Measurements from ENCODE around the gene AIFM3.

AIFM3 gene

DNA sequence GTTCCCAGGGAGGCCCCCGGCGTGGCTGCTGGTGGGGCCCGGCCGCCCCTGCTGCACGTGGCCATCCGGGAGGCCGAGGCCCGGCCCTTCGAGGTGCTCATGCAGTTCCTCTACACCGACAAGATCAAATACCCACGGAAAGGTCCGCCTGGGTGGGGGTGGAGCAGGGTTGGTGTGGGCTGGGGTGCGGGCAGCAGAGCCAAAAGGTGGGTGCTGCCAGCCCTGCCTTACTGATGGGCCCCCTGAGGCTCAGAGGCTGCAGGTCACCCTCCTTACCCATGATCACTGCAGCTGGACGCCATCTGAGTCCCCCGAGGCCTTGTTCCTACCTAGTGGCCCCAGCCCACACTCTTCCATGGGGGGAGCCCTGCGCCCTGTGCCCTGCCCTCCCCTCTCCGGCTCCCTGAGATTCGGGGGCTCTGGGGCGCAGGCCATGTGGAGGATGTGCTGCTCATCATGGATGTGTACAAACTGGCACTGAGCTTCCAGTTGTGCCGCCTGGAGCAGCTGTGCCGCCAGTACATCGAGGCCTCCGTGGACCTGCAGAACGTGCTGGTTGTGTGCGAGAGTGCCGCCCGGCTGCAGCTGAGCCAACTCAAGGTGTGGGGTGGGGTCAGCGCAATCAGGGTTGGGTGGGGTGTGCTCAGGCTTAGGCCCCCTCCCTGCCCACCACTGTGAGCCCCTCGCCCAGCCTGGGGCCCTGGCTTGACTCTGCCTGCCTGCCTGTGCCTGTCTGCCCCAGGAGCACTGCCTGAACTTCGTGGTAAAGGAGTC is 27.3 kb downstream of the AIFM3 start:
- in situ Hi-C loops (cut with HindIII; ENCODE audit: low pct_ligation_motif_present, low sequenced_read_pairs): no loop called here
- TF ChIP-seq, protein P1, sequence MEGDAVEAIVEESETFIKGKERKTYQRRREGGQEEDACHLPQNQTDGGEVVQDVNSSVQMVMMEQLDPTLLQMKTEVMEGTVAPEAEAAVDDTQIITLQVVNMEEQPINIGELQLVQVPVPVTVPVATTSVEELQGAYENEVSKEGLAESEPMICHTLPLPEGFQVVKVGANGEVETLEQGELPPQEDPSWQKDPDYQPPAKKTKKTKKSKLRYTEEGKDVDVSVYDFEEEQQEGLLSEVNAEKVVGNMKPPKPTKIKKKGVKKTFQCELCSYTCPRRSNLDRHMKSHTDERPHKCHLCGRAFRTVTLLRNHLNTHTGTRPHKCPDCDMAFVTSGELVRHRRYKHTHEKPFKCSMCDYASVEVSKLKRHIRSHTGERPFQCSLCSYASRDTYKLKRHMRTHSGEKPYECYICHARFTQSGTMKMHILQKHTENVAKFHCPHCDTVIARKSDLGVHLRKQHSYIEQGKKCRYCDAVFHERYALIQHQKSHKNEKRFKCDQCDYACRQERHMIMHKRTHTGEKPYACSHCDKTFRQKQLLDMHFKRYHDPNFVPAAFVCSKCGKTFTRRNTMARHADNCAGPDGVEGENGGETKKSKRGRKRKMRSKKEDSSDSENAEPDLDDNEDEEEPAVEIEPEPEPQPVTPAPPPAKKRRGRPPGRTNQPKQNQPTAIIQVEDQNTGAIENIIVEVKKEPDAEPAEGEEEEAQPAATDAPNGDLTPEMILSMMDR (IDR thresholded peaks at IDR 0.05; ENCODE audit: low read depth, low read length, missing control alignments): no peak

DNA sequence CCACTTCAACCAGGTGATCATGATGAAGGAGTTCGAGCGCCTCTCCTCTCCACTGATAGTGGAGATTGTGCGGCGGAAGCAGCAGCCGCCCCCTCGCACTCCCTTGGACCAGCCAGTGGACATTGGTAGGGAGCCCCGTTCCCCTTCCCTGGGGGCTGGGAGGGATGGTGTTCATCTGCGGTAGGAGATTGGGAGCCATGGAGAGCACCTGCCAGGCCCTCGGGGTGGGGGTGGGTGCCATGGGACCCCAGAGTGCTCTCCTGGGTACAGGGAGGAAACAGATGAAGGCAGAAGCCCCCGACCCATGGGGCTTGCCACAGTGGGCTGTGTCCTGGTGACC is 27.8 kb downstream of the AIFM3 start:
- DNase-seq: no peak
- in situ Hi-C loops (cut with HindIII; ENCODE audit: low pct_ligation_motif_present, low sequenced_read_pairs): no loop called here
- H3K36me3 ChIP-seq (replicated peaks): peaks cover 81% of the 10 kb centered on the region

More for the DNA sequence above, 27.3 kb downstream of the AIFM3 start:
- no peak for DNase-seq
- H3K27ac ChIP-seq: no peak overlapping the region
- H3K36me3 ChIP-seq (replicated peaks): peaks cover 76% of the 10 kb centered on the region
- H3K4me3 ChIP-seq (ENCODE audit: low read depth, low read length): no peak overlapping the region
- no peaks in the 10 kb centered on the region for H3K27me3 ChIP-seq (replicated peaks)

DNA sequence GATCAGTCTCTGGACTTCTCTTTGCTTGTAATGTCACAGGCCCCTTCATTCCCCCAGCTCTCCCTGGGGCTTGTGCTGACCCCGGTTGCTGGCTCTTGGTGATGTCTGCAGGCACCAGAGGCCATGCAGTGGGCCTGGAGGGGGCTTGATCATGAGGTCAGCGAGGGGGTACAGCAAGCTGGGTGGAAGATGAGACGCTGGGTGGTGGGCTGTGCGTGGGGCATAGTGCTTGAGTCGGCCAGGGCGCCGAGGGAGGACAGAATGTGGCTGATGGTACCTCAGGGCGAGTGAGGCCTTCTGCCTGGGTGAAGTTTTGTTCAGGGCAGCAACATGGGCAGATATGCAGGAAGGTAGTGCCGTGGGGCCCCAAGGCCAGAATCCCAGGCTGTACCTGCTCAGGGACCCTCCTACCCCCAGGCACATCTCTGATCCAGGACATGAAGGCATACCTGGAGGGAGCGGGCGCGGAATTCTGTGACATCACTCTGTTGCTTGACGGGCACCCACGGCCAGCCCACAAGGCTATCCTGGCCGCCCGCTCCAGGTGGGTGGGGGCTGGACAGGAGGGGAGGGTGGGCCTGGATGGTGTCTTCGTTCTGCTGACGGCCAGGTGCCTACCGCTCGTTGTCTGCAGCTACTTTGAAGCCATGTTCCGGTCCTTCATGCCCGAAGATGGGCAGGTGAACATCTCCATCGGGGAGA is 28.4 kb downstream of the AIFM3 start:
- peaks cover 78% of the 10 kb centered on the region for H3K36me3 ChIP-seq (replicated peaks)
- no peak for DNase-seq
- in situ Hi-C loops (cut with HindIII; ENCODE audit: low pct_ligation_motif_present, low sequenced_read_pairs): no loop called here
- TF ChIP-seq, protein P1 (IDR thresholded peaks at IDR 0.05; ENCODE audit: low read depth, low read length, missing control alignments): no peak
- H3K27ac ChIP-seq: no peak overlapping the region
- H3K4me3 ChIP-seq (ENCODE audit: low read depth, low read length): no peak overlapping the region
- no peaks in the 10 kb centered on the region for H3K27me3 ChIP-seq (replicated peaks)

More for the DNA sequence above, 27.8 kb downstream of the AIFM3 start:
- Histone ChIP-seq H3K27ac (no peak overlapping the region), H3K4me3 (ENCODE audit: low read depth, low read length) (no peak overlapping the region), H3K27me3 (replicated peaks) (no peaks in the 10 kb centered on the region)
- TF ChIP-seq, protein P1 (IDR thresholded peaks at IDR 0.05; ENCODE audit: low read depth, low read length, missing control alignments): no peak

DNA sequence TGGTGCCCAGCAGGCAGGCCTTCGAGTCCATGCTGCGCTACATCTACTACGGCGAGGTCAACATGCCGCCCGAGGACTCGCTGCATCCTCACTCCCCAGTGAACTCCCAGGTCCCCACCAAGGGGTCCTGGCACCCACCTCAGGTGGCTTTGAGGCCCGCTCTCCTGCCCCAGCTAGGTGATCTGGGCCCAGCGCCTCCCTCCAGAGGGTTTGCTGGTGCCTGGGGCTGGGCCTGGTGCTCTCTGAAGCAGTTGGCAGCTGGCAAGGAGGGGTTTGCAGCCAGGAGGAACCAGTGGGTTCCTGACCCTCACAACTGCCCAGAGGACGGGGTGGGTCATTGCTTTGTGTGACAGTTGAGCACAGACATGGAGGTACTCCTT is 29.0 kb downstream of the AIFM3 start:
- no peak overlapping the region for H3K27ac ChIP-seq
- no peaks in the 10 kb centered on the region for H3K27me3 ChIP-seq (replicated peaks)
- in situ Hi-C loops (cut with HindIII; ENCODE audit: low pct_ligation_motif_present, low sequenced_read_pairs): no loop called here
- TF ChIP-seq, protein P1 (IDR thresholded peaks at IDR 0.05; ENCODE audit: low read depth, low read length, missing control alignments): no peak
- no peak for DNase-seq
- peaks cover 73% of the 10 kb centered on the region for H3K36me3 ChIP-seq (replicated peaks)
- no peak overlapping the region for H3K4me3 ChIP-seq (ENCODE audit: low read depth, low read length)

DNA sequence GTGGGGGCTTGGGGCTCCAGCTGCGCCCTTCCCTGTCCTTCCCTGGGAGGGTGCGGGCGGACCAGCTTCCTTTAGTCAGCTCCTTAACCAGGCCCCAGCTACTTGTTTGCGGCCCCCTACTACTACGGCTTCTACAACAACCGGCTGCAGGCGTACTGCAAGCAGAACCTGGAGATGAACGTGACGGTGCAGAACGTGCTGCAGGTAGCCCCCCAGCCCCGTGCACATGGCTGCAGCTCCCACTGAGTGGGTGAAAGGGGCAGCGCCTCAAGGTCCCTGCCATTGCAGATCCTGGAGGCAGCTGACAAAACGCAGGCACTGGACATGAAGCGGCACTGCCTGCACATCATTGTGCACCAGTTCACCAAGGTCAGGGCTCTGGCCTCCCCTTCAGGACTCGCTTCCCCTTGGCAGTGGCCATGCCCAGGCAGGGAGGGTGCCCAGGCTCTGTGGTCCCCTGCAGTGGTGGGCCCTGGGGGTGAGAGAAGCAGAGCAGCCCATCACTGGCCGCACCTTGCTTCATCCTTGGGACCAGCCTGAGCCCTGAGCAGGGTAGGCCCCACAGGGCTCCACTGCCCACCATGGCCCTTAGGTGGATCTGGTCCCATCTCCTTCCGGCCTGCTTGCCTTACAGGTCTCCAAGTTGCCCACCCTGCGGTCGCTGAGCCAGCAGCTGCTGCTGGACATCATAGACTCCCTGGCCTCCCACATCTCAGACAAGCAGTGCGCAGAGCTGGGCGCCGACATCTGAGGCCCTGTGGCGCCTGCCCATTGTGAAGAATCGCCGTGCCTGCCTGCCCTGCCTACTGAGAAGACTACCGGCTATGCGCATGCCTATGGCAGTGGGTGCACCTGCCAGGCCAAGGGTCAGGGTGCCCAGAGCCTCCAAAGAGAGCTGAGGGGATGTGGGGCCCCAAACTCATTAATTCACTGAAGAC is 29.8 kb downstream of the AIFM3 start:
- Histone ChIP-seq H3K27me3 (replicated peaks) (no peaks in the 10 kb centered on the region), H3K4me3 (ENCODE audit: low read depth, low read length) (no peak overlapping the region), H3K27ac (no peak overlapping the region), H3K36me3 (replicated peaks) (peaks cover 66% of the 10 kb centered on the region)
- in situ Hi-C loops (cut with HindIII; ENCODE audit: low pct_ligation_motif_present, low sequenced_read_pairs): no loop called here
- no peak for DNase-seq
- TF ChIP-seq, protein P1 (IDR thresholded peaks at IDR 0.05; ENCODE audit: low read depth, low read length, missing control alignments): no peak

All from brain microvascular endothelial cell (primary cell).